Stimulated activated CD4-positive, alpha-beta T cell treated with anti-CD3 and anti-CD28 coated beads, Interleukin-1b, Interleukin-23, amount 100 ng/mL, for 24 hours (primary cell): ENCODE results near the gene RMDN2.
A peak's percentile ranks its signal among the peaks of the same experiment; 100 is the strongest.

ENCODE experiments used
- DNase-seq, 4 experiments: peaks; one replicate each; pipeline ENCODE4 v3.0.0-alpha.2; 2020; ENCODE audit warnings: low read depth in 4 of 4, low spot score in 1 of 4

Gene RMDN2, protein sequence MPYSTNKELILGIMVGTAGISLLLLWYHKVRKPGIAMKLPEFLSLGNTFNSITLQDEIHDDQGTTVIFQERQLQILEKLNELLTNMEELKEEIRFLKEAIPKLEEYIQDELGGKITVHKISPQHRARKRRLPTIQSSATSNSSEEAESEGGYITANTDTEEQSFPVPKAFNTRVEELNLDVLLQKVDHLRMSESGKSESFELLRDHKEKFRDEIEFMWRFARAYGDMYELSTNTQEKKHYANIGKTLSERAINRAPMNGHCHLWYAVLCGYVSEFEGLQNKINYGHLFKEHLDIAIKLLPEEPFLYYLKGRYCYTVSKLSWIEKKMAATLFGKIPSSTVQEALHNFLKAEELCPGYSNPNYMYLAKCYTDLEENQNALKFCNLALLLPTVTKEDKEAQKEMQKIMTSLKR

DNA sequence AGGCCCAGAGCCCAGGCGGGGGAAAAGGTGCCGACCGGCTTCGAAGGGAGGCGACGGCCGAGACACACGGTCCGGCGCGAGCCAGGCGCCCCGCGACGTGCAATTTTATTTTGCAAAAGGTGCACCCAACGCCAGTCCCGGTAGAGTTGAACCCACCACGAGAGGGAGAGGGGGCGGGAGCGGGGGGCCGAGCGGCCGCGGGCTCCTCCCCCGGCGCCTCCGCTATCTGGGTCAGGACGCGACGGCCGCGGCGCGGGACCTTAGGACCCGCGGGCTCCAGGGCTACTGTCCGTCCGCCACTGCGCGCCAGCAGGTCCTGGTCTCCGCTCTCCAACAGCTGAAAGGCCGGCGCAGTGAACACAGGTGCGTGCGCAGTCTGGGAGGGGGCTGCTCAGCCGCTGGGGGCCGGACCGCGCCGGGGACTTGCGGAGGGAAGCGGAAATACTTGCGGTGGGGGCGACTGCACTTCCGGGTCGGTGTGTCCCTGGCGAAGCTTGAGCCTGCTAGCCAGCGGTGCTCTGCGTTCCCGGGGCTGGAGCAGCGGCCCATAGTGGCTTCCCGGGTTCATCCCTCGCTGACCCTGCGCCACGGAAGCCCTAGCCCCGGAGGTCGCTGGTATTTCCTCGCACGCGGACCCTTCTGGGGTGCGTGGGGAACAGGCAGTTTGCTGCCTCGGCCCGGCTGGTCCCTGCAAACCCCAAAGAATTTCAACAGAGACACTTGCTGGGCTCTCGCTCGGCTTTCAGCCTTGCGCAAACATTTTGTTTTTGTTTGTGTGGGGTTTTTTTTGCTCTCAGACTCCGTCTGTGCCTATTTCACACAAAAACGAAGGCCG, at the start of gene RMDN2:
Gene RMDN2 (plus strand): TSS at position 225 of the 835 bp plus-strand sequence. CDS start 3,991 bp downstream, outside the sequence.
- peak; percentile 53 to 75 (median 68) for DNase-seq

DNA sequence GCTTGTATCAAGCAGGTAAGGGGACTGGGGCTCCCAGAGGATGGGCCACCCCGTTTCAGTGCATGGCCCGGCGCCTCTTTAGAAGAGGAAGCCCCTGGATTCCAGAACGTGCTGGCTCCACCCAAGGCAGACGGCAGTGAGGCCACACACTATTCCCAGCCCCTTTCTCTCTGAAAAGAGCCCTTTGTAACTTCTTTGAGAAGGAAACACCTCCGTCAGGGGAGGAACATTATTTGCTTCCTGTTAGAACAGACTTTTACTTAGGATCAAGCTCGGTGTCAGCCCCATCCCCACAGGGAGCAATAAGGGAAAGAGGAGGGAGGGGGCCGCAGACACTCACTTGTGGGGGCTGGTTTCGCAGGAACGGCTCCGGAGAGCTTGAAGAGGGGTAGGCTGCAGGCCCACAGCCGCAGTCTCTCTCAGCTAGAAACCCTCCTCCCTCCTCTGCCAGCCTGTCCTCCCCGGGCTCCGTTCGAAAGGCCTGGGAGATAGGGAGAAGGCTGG, 49.6 kb upstream of the RMDN2 start:
- no peak for DNase-seq

DNA sequence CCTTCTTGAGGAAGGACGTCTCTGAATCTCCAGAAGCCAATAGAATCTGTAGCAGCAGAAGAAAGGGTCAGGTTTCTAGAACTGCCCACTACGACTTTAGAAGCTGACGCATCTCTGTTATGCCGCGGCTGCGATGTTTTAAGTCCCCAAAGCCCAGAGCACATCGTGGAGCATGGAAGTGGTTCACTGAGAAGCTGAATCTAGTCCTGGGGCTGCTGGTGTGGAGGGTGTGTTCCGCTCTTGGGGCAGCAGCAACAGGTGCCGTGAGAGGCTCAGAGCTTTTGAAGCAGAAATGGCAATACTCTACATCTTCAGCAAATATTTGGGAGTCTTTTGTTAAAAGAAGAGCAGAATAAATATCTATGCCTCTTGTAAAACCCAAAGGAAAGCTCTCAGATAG, 48.9 kb upstream of the RMDN2 start:
- DNase-seq, result no peak

DNA sequence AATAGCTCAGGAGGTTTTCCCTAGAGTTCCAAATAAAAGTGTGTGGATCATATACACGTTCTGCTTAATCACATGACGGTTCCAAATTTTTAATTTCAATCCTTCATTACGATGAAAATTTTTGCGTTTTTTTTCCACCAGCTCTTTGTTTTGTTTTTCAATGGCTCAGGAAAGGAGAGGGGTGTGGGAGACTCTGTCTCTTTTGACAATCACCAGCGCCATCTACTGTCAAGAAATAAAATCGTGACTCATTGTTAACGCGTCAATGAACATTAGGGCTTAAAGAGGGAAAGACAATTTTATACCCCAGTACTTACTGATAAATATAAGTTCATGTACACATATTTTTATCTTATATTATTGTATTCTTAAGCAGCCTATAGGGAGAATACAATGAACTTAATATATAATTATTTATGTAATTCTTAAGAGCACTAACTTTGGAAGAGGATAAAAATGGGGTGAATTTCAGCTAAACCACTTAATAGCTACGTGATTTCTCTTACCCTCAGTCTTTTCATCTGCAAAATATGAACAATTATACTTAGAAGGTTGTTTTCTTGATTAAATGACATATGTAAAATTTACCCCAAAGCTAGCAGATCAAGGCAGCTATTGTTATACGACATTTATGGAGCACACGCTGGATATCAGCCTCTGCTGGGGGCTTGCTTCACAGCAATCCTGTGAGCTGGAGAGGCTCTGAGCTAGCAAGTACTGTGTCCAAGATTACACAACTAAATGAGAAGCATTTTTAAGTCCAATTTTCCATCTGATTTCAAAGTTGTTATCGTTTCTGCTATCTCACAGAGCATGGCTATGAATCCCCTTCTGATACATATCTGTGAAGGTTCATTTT, 47.4 kb upstream of the RMDN2 start:
- DNase-seq, result no peak

DNA sequence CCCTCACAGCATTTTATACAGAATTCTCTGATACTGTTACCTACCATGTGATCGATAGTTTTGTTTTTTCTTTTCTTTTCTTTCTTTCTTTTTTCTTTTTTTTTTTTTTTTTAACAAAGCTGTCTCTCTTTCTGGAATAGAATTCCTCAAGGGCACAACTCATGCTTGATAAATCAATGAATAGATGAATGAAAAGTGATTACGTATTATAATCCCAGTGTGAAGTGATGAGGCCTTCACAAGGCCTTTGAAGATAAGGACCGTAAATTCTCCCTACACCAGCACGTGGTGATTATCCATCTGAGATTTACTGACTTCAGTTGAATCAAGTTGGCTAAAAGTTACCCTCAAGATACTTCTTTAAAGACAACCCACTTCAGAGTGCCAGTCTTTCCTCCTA, 46.6 kb upstream of the RMDN2 start:
- no peak for DNase-seq

DNA sequence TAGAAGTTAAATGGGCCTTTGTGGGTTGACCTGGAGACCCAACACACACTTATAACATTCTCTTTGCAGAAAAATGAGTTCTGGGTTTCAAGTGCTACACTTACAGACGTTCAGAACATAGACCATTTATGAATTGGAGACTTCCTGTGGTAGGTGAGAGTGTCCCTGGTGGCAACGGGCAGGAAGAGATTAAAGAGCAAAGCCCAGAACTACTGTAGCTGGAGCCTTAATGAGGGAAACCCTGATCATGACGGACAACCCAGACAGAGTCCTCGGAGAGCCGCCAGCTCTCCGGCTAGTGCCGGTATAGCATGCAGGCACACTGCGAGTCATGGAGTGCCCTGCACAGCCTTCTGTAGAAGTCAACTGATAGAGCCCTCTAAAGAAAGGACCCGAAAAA, 44.5 kb upstream of the RMDN2 start:
- DNase-seq, result no peak

DNA sequence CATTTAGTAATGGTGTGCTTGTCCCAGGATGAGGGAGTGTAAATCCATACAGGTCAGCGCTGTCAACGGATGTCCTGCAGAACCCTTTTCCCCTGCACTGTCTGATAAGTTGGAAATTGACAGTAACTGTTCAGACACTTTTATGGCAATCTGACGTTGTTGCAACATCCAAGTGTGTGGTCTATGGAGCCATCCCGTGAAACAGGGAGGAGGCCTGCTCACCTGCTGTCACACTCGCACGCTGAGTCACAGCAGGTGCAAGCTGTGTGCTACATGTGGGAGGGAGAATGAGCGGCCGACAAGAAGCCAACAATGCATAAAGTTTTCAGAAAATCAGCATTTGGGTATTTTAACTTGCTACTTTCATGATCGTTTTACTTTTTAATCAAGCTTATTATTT, 43.7 kb upstream of the RMDN2 start:
- DNase-seq, result no peak

DNA sequence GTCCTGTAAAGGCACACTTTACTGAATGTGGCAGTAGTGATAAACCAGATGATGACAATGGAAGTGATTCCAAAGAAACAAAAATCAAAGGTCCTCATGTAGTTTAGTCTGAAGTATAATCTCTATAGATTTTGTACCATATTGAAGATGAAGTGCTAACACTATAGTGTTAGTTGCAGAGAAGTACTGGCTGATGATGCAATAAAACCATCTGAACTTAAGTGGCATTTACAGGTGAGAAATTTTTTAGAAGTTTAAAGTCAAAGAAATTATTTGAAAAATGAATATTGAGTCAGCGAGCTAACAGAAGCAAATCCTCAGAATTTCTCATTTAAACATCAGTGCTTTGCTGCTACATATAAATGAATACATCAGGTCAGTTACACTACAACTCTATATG, 43.1 kb upstream of the RMDN2 start:
- no peak for DNase-seq

DNA sequence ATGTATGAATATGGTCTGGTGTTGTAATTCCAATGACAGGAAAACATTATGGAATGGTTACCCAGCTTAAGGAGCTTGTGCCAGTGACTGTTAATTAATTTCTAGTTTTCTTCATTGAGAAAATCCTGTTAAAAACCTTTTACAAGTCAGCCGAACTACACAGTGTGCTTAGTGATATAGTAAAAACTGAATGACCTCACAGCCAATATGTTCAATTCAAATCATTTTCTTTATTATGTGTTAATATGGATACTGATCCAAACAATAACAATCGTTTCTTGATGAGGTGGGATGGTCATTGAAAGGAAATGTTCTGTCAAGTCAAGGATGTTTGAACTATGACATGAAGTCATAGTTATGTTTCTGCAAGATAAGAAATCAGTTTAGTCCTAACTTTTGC, 41.6 kb upstream of the RMDN2 start:
- no peak for DNase-seq

DNA sequence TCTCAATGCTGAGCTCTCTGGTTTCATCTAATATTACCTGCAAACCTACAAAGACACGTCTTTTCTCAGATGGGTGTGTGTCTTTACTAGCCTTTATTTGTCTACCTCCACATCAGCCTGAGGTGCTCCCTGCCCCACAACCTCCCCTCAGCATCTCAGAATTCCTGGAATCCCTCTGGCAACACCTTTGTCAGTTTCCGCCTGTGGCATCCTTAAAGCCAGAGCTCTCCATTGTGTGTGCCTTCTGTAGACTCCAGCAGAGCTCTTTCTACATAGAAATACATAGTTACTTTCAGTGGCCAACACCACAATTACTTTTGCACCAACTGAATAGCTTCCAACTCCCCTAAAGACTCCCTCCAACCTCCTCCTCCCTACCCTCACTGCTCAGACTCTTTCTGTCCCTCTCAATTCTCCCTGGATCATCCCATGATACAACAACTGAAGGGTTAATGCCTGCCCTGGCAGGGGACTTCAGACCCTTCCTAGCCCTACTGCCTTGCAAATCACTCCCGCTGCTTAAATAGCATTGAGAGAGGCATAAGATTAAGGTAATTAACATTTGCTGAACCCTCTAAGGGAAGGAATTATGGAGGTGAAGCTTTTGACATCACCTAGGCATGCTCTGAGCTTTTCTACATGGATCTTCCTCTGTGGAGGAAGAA, 39.6 kb upstream of the RMDN2 start:
- DNase-seq, result no peak

DNA sequence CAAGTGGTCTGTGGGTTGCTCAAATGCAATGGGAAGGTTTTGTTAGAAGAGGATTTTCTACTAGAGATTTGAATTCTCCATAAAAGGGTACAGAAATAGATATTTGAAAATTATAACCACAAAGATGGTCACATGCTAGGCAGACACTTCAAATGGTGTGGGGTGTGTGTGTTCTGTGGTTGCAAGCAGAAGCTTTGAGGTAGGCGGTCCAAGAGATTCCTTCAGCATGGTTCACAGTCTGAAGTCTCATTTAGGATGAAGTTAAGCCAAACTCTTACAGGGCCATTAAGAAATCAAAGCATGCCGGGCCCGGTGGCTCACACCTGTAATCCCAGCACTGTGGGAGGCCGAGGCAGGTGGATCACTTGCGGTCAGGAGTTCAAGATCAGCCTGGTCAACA, 38.3 kb upstream of the RMDN2 start:
- DNase-seq, result no peak

DNA sequence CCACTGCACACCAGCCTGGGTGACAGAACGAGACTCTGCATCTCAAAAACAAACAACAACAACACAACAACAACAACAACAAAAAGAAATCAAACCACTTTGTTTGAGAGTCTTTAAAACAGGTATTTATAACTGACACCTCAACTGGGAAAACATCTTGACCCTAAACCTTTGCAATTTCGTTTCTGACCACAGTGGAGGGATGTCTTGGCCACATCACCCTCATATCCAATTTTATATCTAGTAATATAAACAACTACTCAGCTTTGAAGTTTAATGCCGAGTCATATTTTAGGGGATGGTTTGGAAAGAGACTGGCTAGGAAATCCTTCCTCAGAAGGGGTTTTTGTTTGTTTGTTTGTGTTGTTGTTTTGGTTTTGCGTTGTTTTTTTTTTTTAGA, 37.8 kb upstream of the RMDN2 start:
- no peak for DNase-seq

DNA sequence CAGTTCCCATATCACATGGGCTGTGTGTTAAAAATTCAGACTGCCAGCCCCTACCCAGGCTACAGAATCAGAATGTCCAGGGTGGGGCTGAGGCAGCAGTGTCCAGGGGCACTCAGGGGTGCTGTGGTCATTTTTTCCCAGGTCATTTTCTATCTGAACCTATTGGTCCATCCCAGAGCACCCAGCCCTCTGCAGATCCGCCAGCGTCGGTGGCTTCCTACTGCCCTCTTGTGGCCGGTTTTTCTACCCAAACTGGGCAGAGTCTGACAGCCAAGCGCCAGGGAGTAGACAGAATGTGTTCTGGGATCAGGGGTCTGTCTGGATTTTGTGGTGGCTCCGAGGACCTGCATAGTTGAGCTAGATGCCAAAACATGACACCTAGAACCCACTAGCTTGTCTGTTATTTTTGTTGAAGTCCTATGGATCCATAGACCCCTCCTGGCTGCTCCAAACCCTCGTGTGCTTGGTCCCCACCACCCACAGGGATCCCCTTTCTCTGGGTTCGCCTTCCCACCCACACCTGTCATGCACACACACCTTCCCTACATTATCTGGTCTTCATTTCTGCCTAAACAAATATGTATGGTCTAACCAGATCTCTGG, 34.1 kb upstream of the RMDN2 start:
- peak; percentile 44 to 61 (median 54) for DNase-seq

DNA sequence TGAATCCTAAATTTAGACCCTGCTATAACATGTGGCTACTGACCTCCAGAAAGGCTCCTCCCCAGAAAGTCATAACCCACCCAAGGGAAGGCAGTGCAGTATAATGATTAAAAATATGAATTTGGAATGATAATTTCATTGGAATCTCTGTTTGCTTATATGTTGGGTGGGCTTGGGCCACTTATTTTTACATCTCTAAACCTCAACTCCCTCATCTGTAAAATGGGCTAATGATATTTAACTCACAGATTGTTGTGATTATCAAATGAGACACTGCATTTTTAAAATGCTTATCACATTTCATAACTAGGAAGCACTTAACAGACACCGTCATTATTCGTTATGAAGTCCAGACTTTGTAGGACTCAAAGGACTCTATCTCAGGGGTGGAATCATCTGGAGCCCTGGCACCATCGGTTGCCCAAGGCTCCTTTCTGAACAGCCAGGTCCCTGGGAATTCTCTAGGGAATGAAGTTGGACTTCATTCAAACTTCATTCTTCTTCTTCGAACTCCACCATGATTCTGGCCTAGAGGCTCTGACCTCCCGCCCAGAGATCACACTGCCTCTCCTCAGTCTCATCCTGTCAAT, 33.1 kb upstream of the RMDN2 start:
- no peak for DNase-seq

DNA sequence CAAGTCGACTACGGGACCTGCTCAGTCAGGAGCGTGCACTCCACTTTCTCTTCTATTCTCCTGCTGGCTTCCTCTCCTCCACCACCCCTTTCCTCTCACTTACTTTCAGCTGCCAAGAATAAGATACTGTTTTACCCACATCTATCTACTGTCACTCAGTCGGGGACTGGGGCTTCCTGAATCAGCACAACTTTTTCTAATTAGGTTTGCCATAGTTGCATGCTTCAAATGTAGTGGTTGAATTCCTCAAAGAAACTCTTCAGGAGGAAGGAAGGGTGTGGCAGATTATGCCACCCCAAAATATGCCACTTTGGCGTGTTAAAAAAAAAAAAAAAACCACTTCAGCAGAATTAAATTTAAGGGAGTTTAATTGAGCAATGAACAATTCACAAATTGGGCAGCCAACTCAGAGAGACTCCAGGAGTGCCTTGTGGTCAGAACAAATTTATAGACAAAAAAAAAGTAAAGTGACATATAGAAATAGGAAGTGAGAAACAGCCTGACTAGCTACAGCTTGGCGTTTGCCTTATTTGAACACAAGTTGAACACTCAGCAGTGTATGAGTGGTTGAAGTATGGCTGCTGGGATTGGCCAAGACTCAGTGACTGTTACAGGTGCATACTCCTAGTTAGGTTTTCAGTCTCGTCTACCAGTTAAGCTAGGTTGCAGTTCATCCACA, 32.5 kb upstream of the RMDN2 start:
- DNase-seq, result no peak

DNA sequence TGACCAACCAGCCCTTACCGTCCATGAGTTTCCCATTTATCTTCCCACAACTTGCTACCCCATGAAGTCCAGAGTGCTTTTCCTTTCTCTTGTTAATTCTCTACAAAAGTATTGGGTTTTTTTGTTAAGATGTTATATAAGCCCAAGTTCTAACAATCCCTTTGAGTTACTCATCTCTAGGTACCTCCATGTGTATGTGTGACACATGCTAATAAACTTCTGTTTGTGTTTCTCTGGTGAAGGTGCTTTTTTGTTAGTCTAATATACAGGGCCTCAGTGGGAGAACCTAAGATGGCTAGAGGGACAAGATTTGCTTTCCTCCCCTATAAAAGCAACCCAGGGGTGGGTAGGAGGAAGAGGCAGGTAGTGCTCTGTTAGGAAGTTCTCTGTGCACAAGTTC, 31.8 kb upstream of the RMDN2 start:
- no peak for DNase-seq

DNA sequence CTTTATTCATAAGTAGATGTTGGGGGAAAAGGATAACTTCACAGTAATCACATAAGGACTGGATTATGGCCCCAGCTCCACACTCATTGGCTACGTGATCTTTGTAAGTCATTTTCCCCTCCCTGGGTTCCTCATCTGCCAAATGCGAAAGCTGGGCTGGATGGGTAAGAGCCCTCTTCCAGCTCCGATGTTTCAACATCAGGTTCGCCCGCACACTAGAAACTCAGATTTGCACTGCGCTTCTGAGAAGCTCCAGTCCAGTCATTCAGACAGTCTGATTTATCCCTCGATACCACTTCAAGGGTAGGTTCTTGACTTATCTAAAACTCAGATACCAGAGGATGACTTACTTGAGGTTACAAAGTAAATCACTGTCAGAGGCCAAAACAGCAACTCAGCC, 31.0 kb upstream of the RMDN2 start:
- no peak for DNase-seq

DNA sequence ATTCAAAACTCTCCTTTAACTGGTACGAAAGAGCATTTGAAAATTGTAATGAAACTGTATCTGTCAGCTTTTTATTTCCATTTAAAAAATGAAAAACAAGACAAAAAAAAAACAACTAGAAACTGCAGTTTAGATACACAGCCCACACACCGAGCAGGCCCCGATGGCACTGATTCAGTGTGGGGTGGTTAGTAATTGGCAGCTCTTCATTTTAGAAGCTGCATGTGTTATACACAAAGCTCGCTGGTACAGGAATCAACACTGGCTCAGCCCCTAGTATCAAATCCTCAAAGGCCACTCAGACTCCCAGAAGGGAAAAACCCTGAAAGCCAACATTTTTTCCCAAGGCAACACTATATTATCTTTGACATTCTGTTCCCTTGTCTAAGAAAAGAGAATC, 30.5 kb upstream of the RMDN2 start:
- DNase-seq, result no peak

DNA sequence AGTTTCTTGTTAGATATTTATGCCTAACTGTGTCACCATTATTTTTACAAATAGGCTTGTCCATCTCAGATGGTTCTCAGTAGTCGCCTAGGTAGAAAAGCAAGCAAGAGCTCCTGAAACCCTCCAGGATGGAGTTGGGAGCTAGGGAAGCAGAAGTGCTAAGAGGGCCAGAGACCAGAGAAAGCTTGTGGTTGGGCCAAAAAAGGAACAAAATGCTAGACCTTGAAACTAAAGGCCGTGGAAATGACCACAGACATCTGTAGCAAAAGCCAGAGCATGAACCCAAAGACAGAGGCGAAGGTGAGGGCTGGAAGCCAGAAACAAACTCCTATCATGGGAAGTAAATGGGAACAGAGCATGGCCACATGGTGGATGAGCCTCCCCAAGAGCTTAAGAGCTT, 29.9 kb upstream of the RMDN2 start:
- DNase-seq, result no peak
